Measurements from ENCODE around the gene VAV3.

VAV3 gene

GRCh38 chr1:107534632-107535031 lies 430.3 kb downstream of the VAV3 start:
- no peak for TF ChIP-seq CTCF (IDR thresholded peaks at IDR 0.05; ENCODE audit: low read depth, low read length)
- no peak overlapping the region for H3K4me3 ChIP-seq (ENCODE audit: low read depth, low read length)

- no peak for TF ChIP-seq CTCF (IDR thresholded peaks at IDR 0.05; ENCODE audit: low read depth, low read length)
- no peak overlapping the region for H3K4me3 ChIP-seq (ENCODE audit: low read depth, low read length)
Observed at GRCh38 chr1:107533436-107533835, 431.5 kb downstream of the VAV3 start.

GRCh38 chr1:107532318-107532717 lies 432.7 kb downstream of the VAV3 start:
- no peak for TF ChIP-seq CTCF (IDR thresholded peaks at IDR 0.05; ENCODE audit: low read depth, low read length)
- H3K4me3 ChIP-seq (ENCODE audit: low read depth, low read length) = no peak overlapping the region

- no peak for TF ChIP-seq CTCF (IDR thresholded peaks at IDR 0.05; ENCODE audit: low read depth, low read length)
- H3K4me3 ChIP-seq (ENCODE audit: low read depth, low read length) = no peak overlapping the region
Observed at GRCh38 chr1:107531065-107531908, 433.7 kb downstream of the VAV3 start.

- TF ChIP-seq CTCF (IDR thresholded peaks at IDR 0.05; ENCODE audit: low read depth, low read length) = no peak
- no peak overlapping the region for H3K4me3 ChIP-seq (ENCODE audit: low read depth, low read length)
Observed at GRCh38 chr1:107530543-107530942, 434.4 kb downstream of the VAV3 start.

- H3K4me3 ChIP-seq (ENCODE audit: low read depth, low read length) = no peak overlapping the region
Observed at GRCh38 chr1:107529511-107530149, 435.4 kb downstream of the VAV3 start.

More at GRCh38 chr1:107529511-107530149, 435.4 kb downstream of the VAV3 start:
- TF ChIP-seq CTCF (IDR thresholded peaks at IDR 0.05; ENCODE audit: low read depth, low read length) = no peak; the same call in 1 of the 2 replicates
